ENCODE data around the gene ZNF428. TPM values are rescaled to one million over a fixed set of nuclear protein-coding genes. Genes with fewer than 3 reads are reported as not detected.
A peak's percentile ranks its signal among the peaks of the same experiment; 100 is the strongest.

Gene ZNF428
- total and polyA plus RNA-seq, 2 of the 8 experiments (the other 6 are each of a cell fraction or from before 2014, with no cell fraction given), result 7.8 to 16.7 TPM

- TF ChIP-seq KDM1A (IDR thresholded peaks at IDR 0.05; ENCODE audit: borderline replicate concordance, low read length) (peak; percentile 41; the same call in 1 of the 2 replicates), JUND (IDR thresholded peaks at IDR 0.05; ENCODE audit: low read length) (no peak)
Observed at GRCh38 chr19:43624933-43625332, 5.5 kb upstream of the ZNF428 start (continued).
